OCI-LY3 (cell line): ENCODE measurements around the gene FLVCR1.

Experiments
- EZH2phosphoT487 ChIP-seq: fragments of 200-600 bp; shearing (Covaris generic); IDR thresholded peaks from 2 replicates; pipeline ENCODE4 v1.6.1; 2018; ENCODE audit warnings: antibody characterized with exemption, mixed run types, low read depth
- TF ChIP-seq, protein P1 (sequence below): fragments of 200-600, 300-600 bp; sonication (generic); IDR thresholded peaks from 2 replicates; pipeline ENCODE4 v1.5.1; 2014; ENCODE audit warnings: antibody characterized with exemption, low read length, low read depth

DNA sequence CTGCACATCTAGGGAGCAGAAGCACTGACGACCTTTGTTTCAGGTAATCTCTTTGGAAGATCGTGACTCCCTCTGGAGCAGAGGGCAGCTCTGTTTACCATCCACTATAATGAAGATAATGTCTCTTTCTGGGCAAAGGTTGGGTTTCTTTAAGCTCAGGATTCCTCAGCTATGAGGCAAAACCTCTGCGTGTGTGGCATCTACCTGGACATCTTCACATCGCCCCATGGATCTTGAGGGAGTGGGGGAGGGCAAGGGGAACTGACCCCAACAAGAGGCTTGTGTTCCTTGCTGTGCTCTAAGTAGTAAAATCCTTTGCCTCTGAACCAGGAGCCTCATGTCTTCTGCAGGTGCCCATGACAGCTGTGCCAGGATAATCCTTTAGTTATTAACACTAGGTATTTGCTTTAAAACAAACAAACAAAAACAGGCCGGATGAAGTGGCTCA is 30.2 kb upstream of the FLVCR1 start:
- TF ChIP-seq, protein P1, sequence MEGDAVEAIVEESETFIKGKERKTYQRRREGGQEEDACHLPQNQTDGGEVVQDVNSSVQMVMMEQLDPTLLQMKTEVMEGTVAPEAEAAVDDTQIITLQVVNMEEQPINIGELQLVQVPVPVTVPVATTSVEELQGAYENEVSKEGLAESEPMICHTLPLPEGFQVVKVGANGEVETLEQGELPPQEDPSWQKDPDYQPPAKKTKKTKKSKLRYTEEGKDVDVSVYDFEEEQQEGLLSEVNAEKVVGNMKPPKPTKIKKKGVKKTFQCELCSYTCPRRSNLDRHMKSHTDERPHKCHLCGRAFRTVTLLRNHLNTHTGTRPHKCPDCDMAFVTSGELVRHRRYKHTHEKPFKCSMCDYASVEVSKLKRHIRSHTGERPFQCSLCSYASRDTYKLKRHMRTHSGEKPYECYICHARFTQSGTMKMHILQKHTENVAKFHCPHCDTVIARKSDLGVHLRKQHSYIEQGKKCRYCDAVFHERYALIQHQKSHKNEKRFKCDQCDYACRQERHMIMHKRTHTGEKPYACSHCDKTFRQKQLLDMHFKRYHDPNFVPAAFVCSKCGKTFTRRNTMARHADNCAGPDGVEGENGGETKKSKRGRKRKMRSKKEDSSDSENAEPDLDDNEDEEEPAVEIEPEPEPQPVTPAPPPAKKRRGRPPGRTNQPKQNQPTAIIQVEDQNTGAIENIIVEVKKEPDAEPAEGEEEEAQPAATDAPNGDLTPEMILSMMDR: no peak
- TF ChIP-seq EZH2phosphoT487: no peak
